ENCODE data around the gene CNPY4.

The CNPY4 gene

GRCh38 chr7:100152937-100153666 lies 33.7 kb downstream of the CNPY4 start:
- H3K79me2 ChIP-seq (ENCODE audit: control insufficient read depth, insufficient read depth, low read length, unreplicated experiment) = peaks cover 24% of the 10 kb centered on the region

GRCh38 chr7:100153708-100154535 lies 34.5 kb downstream of the CNPY4 start:
- no peaks in the 10 kb centered on the region; the same call in none of the 2 replicates for H3K36me3 ChIP-seq (ENCODE audit: insufficient read depth, low read length)
- H3K79me2 ChIP-seq (ENCODE audit: control insufficient read depth, insufficient read depth, low read length, unreplicated experiment) = peaks cover 25% of the 10 kb centered on the region
- H3K4me1 ChIP-seq (ENCODE audit: control insufficient read depth, insufficient read depth, low read length, unreplicated experiment) = peaks cover 26% of the 10 kb centered on the region
- no peak overlapping the region for H2AFZ ChIP-seq (ENCODE audit: low read length, unreplicated experiment)
- no peaks in the 10 kb centered on the region for H3K27me3 ChIP-seq (ENCODE audit: insufficient read depth, low read length)
- no peak overlapping the region for H3K27ac ChIP-seq (ENCODE audit: low read depth, low read length)
- no peak overlapping the region for H3K4me3 ChIP-seq (ENCODE audit: low read depth, low read length)

More at GRCh38 chr7:100152937-100153666, 33.7 kb downstream of the CNPY4 start:
- H3K27me3 ChIP-seq (ENCODE audit: insufficient read depth, low read length) = no peaks in the 10 kb centered on the region
- H3K4me3 ChIP-seq (ENCODE audit: low read depth, low read length) = no peak overlapping the region
- no peak overlapping the region for H3K27ac ChIP-seq (ENCODE audit: low read depth, low read length)
- no peaks in the 10 kb centered on the region; the same call in none of the 2 replicates for H3K36me3 ChIP-seq (ENCODE audit: insufficient read depth, low read length)
- no peak overlapping the region for H2AFZ ChIP-seq (ENCODE audit: low read length, unreplicated experiment)
- H3K4me1 ChIP-seq (ENCODE audit: control insufficient read depth, insufficient read depth, low read length, unreplicated experiment) = peaks cover 26% of the 10 kb centered on the region

GRCh38 chr7:100154651-100155491 lies 35.4 kb downstream of the CNPY4 start:
- H3K79me2 ChIP-seq (ENCODE audit: control insufficient read depth, insufficient read depth, low read length, unreplicated experiment) = peaks cover 18% of the 10 kb centered on the region
- no peak overlapping the region for H2AFZ ChIP-seq (ENCODE audit: low read length, unreplicated experiment)
- H3K27ac ChIP-seq (ENCODE audit: low read depth, low read length) = no peak overlapping the region
- no peaks in the 10 kb centered on the region for H3K27me3 ChIP-seq (ENCODE audit: insufficient read depth, low read length)
- no peaks in the 10 kb centered on the region; the same call in none of the 2 replicates for H3K36me3 ChIP-seq (ENCODE audit: insufficient read depth, low read length)
- no peak overlapping the region for H3K4me3 ChIP-seq (ENCODE audit: low read depth, low read length)
- peaks cover 28% of the 10 kb centered on the region for H3K4me1 ChIP-seq (ENCODE audit: control insufficient read depth, insufficient read depth, low read length, unreplicated experiment)

- no peak overlapping the region for H3K4me3 ChIP-seq (ENCODE audit: low read depth, low read length)
- H3K27ac ChIP-seq (ENCODE audit: low read depth, low read length) = no peak overlapping the region
- peaks cover 14% of the 10 kb centered on the region for H3K79me2 ChIP-seq (ENCODE audit: control insufficient read depth, insufficient read depth, low read length, unreplicated experiment)
- H3K36me3 ChIP-seq (ENCODE audit: insufficient read depth, low read length) = no peaks in the 10 kb centered on the region; the same call in none of the 2 replicates
- peaks cover 22% of the 10 kb centered on the region for H3K4me1 ChIP-seq (ENCODE audit: control insufficient read depth, insufficient read depth, low read length, unreplicated experiment)
- no peaks in the 10 kb centered on the region for H3K27me3 ChIP-seq (ENCODE audit: insufficient read depth, low read length)
- H2AFZ ChIP-seq (ENCODE audit: low read length, unreplicated experiment) = no peak overlapping the region
These were observed 36.3 kb downstream of the CNPY4 start for GRCh38 chr7:100155553-100156317.

- no peaks in the 10 kb centered on the region for H3K27me3 ChIP-seq (ENCODE audit: insufficient read depth, low read length)
- H3K4me3 ChIP-seq (ENCODE audit: low read depth, low read length) = no peak overlapping the region; the same call in 1 of the 2 replicates
- H2AFZ ChIP-seq (ENCODE audit: low read length, unreplicated experiment) = no peak overlapping the region
- H3K36me3 ChIP-seq (ENCODE audit: insufficient read depth, low read length) = no peaks in the 10 kb centered on the region; the same call in none of the 2 replicates
- H3K4me1 ChIP-seq (ENCODE audit: control insufficient read depth, insufficient read depth, low read length, unreplicated experiment) = peaks cover 22% of the 10 kb centered on the region
- H3K79me2 ChIP-seq (ENCODE audit: control insufficient read depth, insufficient read depth, low read length, unreplicated experiment) = peaks cover 14% of the 10 kb centered on the region
- no peak overlapping the region for H3K27ac ChIP-seq (ENCODE audit: low read depth, low read length)
These were observed 37.1 kb downstream of the CNPY4 start for GRCh38 chr7:100156331-100157068.

- Histone ChIP-seq H2AFZ (ENCODE audit: low read length, unreplicated experiment) (no peak overlapping the region), H3K36me3 (ENCODE audit: insufficient read depth, low read length) (no peaks in the 10 kb centered on the region; the same call in none of the 2 replicates), H3K4me3 (ENCODE audit: low read depth, low read length) (peak overlapping the region; percentile 96; the same call in 1 of the 2 replicates), H3K27ac (ENCODE audit: low read depth, low read length) (no peak overlapping the region), H3K27me3 (ENCODE audit: insufficient read depth, low read length) (no peaks in the 10 kb centered on the region), H3K79me2 (ENCODE audit: control insufficient read depth, insufficient read depth, low read length, unreplicated experiment) (peaks cover 14% of the 10 kb centered on the region), H3K4me1 (ENCODE audit: control insufficient read depth, insufficient read depth, low read length, unreplicated experiment) (peaks cover 22% of the 10 kb centered on the region)
These were observed 37.6 kb downstream of the CNPY4 start for GRCh38 chr7:100157069-100157333.

- H3K79me2 ChIP-seq (ENCODE audit: control insufficient read depth, insufficient read depth, low read length, unreplicated experiment) = peaks cover 14% of the 10 kb centered on the region
- no peaks in the 10 kb centered on the region; the same call in none of the 2 replicates for H3K36me3 ChIP-seq (ENCODE audit: insufficient read depth, low read length)
- H2AFZ ChIP-seq (ENCODE audit: low read length, unreplicated experiment) = no peak overlapping the region
- peak overlapping the region; percentile 96 for H3K4me3 ChIP-seq (ENCODE audit: low read depth, low read length)
- H3K4me1 ChIP-seq (ENCODE audit: control insufficient read depth, insufficient read depth, low read length, unreplicated experiment) = peaks cover 22% of the 10 kb centered on the region
- no peaks in the 10 kb centered on the region for H3K27me3 ChIP-seq (ENCODE audit: insufficient read depth, low read length)
- no peak overlapping the region for H3K27ac ChIP-seq (ENCODE audit: low read depth, low read length)
These were observed 38.1 kb downstream of the CNPY4 start for GRCh38 chr7:100157334-100158228.

GRCh38 chr7:100158229-100159098 lies 39.0 kb downstream of the CNPY4 start, which contains the start of gene TRAPPC14:
TRAPPC14 (minus strand) TSS chr7:100158723; CDS start chr7:100158499, 224 bp downstream.
- Histone ChIP-seq H3K79me2 (ENCODE audit: control insufficient read depth, insufficient read depth, low read length, unreplicated experiment) (peaks cover 12% of the 10 kb centered on the region), H3K27me3 (ENCODE audit: insufficient read depth, low read length) (no peaks in the 10 kb centered on the region), H3K36me3 (ENCODE audit: insufficient read depth, low read length) (no peaks in the 10 kb centered on the region; the same call in 1 of the 2 replicates), H3K4me1 (ENCODE audit: control insufficient read depth, insufficient read depth, low read length, unreplicated experiment) (peaks cover 22% of the 10 kb centered on the region), H3K27ac (ENCODE audit: low read depth, low read length) (peak within 1 kb of the TSS; percentile 41; the same call in 1 of the 2 replicates), H2AFZ (ENCODE audit: low read length, unreplicated experiment) (peak within 1 kb of the TSS; percentile 86), H3K4me3 (ENCODE audit: low read depth, low read length) (peak within 1 kb of the TSS; percentile 96)

All from ACC112 (cell line).